Transverse colon (tissue), 4 donors: ENCODE data around the gene ZMIZ2. TPM values are rescaled to one million over a fixed set of nuclear protein-coding genes. Genes with fewer than 3 reads are reported as not detected.
A peak's percentile ranks its signal among the peaks of the same experiment; 100 is the strongest.

Source experiments
- DNase-seq: peaks from one replicate; pipeline ENCODE4 v3.0.0-alpha.2; 2019
- H3K27ac ChIP-seq, 4 donors: fragments of 200-600 bp; sonication (generic); 2 replicates each; pipeline ENCODE4 v1.5.1; 2016 to 2018; ENCODE audit warnings: inconsistent platforms in 4 of 4
- H3K27me3 ChIP-seq: fragments of 200-600 bp; sonication (generic); 2 replicates; pipeline ENCODE4 v1.5.1; 2017; ENCODE audit warnings: inconsistent platforms
- H3K36me3 ChIP-seq, 4 donors: fragments of 200-600 bp; sonication (generic); 2 replicates each; pipeline ENCODE4 v1.5.1; 2017 to 2019; ENCODE audit warnings: inconsistent platforms in 4 of 4
- H3K4me1 ChIP-seq, 4 donors: fragments of 200-600 bp; sonication (generic); 2 replicates each; pipeline ENCODE4 v1.5.1; 2017 to 2020; ENCODE audit warnings: inconsistent platforms in 4 of 4
- H3K4me3 ChIP-seq, 4 donors: fragments of 200-600 bp; sonication (generic); 1 replicate in 1 of 4; 2 replicates in 3 of 4; pipeline versions ENCODE4 v1.5.1 to v1.6.1; 2017 to 2019; ENCODE audit warnings: inconsistent platforms in 4 of 4
- H3K9me3 ChIP-seq, 2 donors: fragments of 200-600 bp; sonication (generic); 2 replicates each; pipeline ENCODE4 v1.5.1; 2017 to 2019; ENCODE audit warnings: inconsistent platforms in 2 of 2
- CTCF ChIP-seq, 5 experiments: fragments of 200-600 bp in 3 of 5; fragments of 450-650 bp in 2 of 5; sonication (generic) in 3 of 5; IDR thresholded peaks; 1 replicate in 2 of 5; 2 replicates in 3 of 5; pipeline ENCODE4 v1.5.1; 2016 to 2017; ENCODE audit warnings: antibody characterized with exemption in 5 of 5, inconsistent platforms in 3 of 5, mild to moderate bottlenecking in 2 of 5, moderate library complexity in 1 of 5
- EP300 ChIP-seq: sonication (generic); formaldehyde crosslinking; IDR thresholded peaks from one replicate; pipeline ENCODE4 v1.6.1; 2017; ENCODE audit warnings: antibody characterized with exemption, low read depth
- POLR2A ChIP-seq: fragments of 450-650 bp; IDR thresholded peaks from one replicate; pipeline ENCODE4 v1.6.1; 2016; ENCODE audit warnings: antibody characterized with exemption, mild to moderate bottlenecking, moderate library complexity
- POLR2AphosphoS5 ChIP-seq, 3 donors: sonication (generic); formaldehyde crosslinking; IDR thresholded peaks; one replicate each; pipeline ENCODE4 v1.6.1; 2016; ENCODE audit warnings: antibody characterized with exemption in 3 of 3
- WGBS, 2 donors: methylation state at CpG; one replicate each; pipeline ENCODE4 v1.1.5; 2018; ENCODE audit warnings: low coverage in 1 of 2; 5-methylcytosine and 5-hydroxymethylcytosine counted together
- in situ Hi-C, 4 donors: fragments of 200-750 bp; cut with MboI; loops; one replicate each; pipeline versions ENCODE4 v1.15.0 to v1.15.1; 2017; ENCODE audit warnings: low sequenced_read_pairs in 3 of 4, low pct_ligation_motif_present in 1 of 4, low pct_unique_long_range_greater_than_20kb in 1 of 4
- intact Hi-C: fragments of 100-400 bp; cut with DNase I; formaldehyde crosslinking; loops from one replicate; pipeline ENCODE4 v1.15.1; 2023; ENCODE audit warnings: low total_unique reads
- total RNA-seq, 4 donors: library from RNA; depleted of rRNA; stranded (reverse); fragments of >200 nt; gene quantifications; one replicate each; pipeline ENCODE4 v1.1.0, GENCODE V29; 2016

Gene ZMIZ2
- total RNA-seq, 4 donors from 2014 or later = 40.6 to 92.7 (median 69.3) TPM

GRCh38 chr7:44797329-44798258 is 48.9 kb downstream of the ZMIZ2 start:
- 0 to 1% methylated on average over 6 to 26 of the region's 26 CpGs for WGBS, 2 donors
- Histone ChIP-seq H3K27me3 (no peaks in the 10 kb centered on the region), H3K4me1 (peaks cover 8 to 28% (median 22%) of the 10 kb centered on the region in 4 donors), H3K4me3 (peak overlapping the region; percentile 79 to 94 (median 82)), H3K27ac (peak overlapping the region; percentile 99 to 100 (median 100)), H3K9me3 (no peaks in the 10 kb centered on the region), H3K36me3 (peaks cover 0 to 34% (median 15%) of the 10 kb centered on the region in 4 donors)
- in situ Hi-C loops (loop anchor here in 1 of 4 donors (10.0 kb wide), 1 partner anchor 47 kb away; the partner anchor contains the start of gene H2AZ2), intact Hi-C loops (no loop called here)
- peak; percentile 39 to 51 (median 47) for TF ChIP-seq CTCF (IDR thresholded peaks at IDR 0.05)
- TF ChIP-seq EP300 = no peak
- peak; percentile 37 for TF ChIP-seq POLR2A
- peak; percentile 43 to 70 (median 68) for TF ChIP-seq POLR2AphosphoS5 (IDR thresholded peaks at IDR 0.05)
- peak; percentile 93 for DNase-seq

- peak overlapping the region in 3 of 4 donors; percentile 79 to 83 (median 80) for H3K4me3 ChIP-seq
- H3K27ac ChIP-seq = peak overlapping the region; percentile 99 to 100 (median 100)
- no peaks in the 10 kb centered on the region for H3K9me3 ChIP-seq
- intact Hi-C loops = no loop called here
- no peak for DNase-seq
- H3K4me1 ChIP-seq = peaks cover 8 to 28% (median 22%) of the 10 kb centered on the region in 4 donors
- TF ChIP-seq POLR2AphosphoS5 (IDR thresholded peaks at IDR 0.05) (no peak), POLR2A (no peak), CTCF (IDR thresholded peaks at IDR 0.05) (no peak), EP300 (no peak)
- no peaks in the 10 kb centered on the region for H3K27me3 ChIP-seq
- WGBS, 2 donors = 5 to 10% methylated on average over 2 of the region's 2 CpGs
- in situ Hi-C loops = loop anchor here in 1 of 4 donors (10.0 kb wide), 1 partner anchor 46 kb away; the partner anchor contains the start of gene H2AZ2
- peaks cover 0 to 45% (median 20%) of the 10 kb centered on the region in 4 donors for H3K36me3 ChIP-seq
Measured at GRCh38 chr7:44798649-44799305, 50.1 kb downstream of the ZMIZ2 start.

- no peak for TF ChIP-seq POLR2A
- TF ChIP-seq EP300 = no peak
- no peak for TF ChIP-seq POLR2AphosphoS5 (IDR thresholded peaks at IDR 0.05)
- no peak for TF ChIP-seq CTCF (IDR thresholded peaks at IDR 0.05)
- intact Hi-C loops = no loop called here
- no peak overlapping the region for H3K27ac ChIP-seq
- H3K36me3 ChIP-seq = peaks cover 0 to 48% (median 23%) of the 10 kb centered on the region in 4 donors
- no peak for DNase-seq
- in situ Hi-C loops = loop anchor here in 1 of 4 donors (10.0 kb wide), 1 partner anchor 45 kb away; the partner anchor contains the start of gene H2AZ2
- no peaks in the 10 kb centered on the region for H3K9me3 ChIP-seq
- no peaks in the 10 kb centered on the region for H3K27me3 ChIP-seq
- 57 to 73% methylated on average over 1 to 4 of the region's 4 CpGs for WGBS, 2 donors
- peaks cover 8 to 28% (median 22%) of the 10 kb centered on the region in 4 donors for H3K4me1 ChIP-seq
- no peak overlapping the region for H3K4me3 ChIP-seq
Measured at GRCh38 chr7:44799939-44800338, 51.3 kb downstream of the ZMIZ2 start.

- no peak for DNase-seq
- Histone ChIP-seq H3K4me1 (peaks cover 8 to 23% (median 16%) of the 10 kb centered on the region in 4 donors), H3K27ac (no peak overlapping the region), H3K9me3 (no peaks in the 10 kb centered on the region), H3K36me3 (peaks cover 0 to 48% (median 23%) of the 10 kb centered on the region in 4 donors), H3K4me3 (no peak overlapping the region), H3K27me3 (no peaks in the 10 kb centered on the region)
- 80 to 88% methylated on average over 3 to 5 of the region's 5 CpGs for WGBS, 2 donors
- in situ Hi-C loops (no loop called here), intact Hi-C loops (no loop called here)
- TF ChIP-seq CTCF (IDR thresholded peaks at IDR 0.05) (no peak), POLR2AphosphoS5 (IDR thresholded peaks at IDR 0.05) (no peak), EP300 (no peak), POLR2A (no peak)
Measured at GRCh38 chr7:44801890-44802289, 53.2 kb downstream of the ZMIZ2 start.
